Measurements from ENCODE around the gene NOLC1.
A peak's percentile ranks its signal among the peaks of the same experiment; 100 is the strongest.

NOLC1 gene

GRCh38 chr10:102122450-102122849 lies 29.7 kb upstream of the NOLC1 start:
- DNase-seq = no peak

DNA sequence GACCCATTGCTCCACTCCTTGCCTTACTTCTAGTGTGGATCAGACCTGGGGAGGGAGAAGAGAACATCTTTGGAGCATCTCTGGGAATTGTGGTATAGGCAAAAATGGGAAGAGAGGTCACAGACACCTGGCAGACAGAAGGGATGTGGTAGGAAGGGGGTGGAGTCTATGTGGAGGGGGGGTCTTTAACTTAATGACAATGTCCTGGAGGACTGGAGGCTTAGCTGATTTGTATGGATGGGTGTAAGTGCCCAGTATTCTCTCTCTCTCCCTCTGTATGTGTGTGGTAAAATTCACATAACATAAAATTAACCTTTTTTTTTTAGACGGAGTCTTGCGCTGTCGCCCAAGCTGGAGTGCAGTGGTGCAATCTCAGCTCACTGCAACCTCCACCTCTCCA lies 29.0 kb upstream of the NOLC1 start:
- DNase-seq = no peak

- DNase-seq = no peak
These were observed 20.7 kb upstream of the NOLC1 start for GRCh38 chr10:102131286-102132170.

- no peak for DNase-seq
These were observed 20.0 kb upstream of the NOLC1 start for GRCh38 chr10:102132193-102132562.

DNA sequence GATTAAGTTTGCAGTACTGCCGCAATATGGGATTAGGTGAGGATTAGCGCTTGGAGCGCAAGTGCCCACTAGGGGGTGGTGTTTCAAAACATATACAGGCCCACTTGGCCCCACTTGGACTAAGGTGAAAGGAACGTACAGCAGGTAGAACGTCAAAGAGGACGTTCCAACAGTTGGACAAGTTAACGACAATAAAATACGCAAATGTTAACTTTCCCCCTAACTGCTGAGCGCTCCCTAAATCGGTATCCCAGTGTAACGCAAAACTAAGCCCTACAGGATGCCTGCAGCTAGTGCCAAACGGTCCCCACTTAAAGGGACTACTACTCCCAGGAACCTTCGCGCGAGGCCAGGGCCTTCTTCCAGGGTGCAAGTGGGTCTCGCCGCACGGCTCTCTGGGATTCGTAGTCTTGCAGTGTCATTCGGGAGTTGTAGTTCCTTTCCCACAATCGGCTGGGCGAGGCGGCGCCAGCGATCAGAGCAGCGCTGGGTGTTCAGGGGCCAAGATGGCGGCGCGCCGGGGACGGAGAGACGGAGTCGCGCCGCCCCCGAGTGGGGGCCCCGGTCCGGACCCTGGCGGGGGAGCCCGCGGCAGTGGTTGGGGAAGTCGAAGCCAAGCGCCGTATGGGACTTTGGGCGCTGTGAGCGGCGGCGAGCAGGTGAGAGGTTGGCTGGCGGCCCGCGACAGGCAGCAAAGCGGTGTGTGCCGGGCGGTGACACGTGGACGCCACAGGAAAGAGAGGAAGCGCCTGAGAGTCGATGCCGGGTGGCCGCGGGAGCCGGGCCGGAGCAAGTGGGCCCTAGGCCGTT lies 19.4 kb upstream of the NOLC1 start, which contains the start of gene PPRC1:
Gene PPRC1, plus strand, starts transcription at position 478 of the 810 bp plus-strand sequence. Its CDS starts 29 bp downstream, at position 507.
- DNase-seq = peak; percentile 96

GRCh38 chr10:102133373-102134195 lies 18.6 kb upstream of the NOLC1 start:
- DNase-seq = no peak

GRCh38 chr10:102134416-102134815 lies 17.8 kb upstream of the NOLC1 start:
- no peak for DNase-seq

- peak; percentile 86 for DNase-seq
These were observed 16.1 kb upstream of the NOLC1 start for GRCh38 chr10:102135956-102136526.

DNA sequence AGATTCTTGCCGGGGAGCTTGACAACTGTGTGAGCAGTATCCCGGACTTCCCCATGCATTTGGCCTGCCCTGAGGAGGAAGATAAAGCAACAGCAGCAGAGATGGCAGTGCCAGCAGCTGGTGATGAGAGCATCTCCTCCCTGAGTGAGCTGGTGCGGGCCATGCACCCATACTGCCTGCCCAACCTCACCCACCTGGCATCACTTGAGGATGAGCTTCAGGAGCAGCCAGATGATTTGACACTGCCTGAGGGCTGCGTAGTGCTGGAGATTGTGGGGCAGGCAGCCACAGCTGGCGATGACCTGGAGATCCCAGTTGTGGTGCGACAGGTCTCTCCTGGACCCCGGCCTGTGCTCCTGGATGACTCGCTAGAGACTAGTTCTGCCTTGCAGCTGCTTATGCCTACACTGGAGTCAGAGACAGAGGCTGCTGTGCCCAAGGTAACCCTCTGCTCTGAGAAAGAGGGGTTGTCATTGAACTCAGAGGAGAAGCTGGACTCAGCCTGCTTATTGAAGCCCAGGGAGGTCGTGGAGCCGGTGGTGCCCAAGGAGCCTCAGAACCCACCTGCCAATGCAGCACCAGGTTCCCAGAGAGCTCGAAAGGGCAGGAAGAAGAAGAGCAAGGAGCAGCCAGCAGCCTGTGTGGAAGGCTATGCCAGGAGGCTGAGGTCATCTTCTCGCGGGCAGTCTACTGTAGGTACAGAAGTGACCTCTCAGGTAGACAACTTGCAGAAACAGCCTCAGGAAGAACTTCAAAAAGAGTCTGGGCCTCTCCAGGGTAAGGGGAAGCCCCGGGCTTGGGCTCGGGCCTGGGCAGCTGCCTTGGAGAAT lies 12.7 kb upstream of the NOLC1 start:
- no peak for DNase-seq

GRCh38 chr10:102140218-102140617 lies 12.0 kb upstream of the NOLC1 start:
- DNase-seq = no peak

DNA sequence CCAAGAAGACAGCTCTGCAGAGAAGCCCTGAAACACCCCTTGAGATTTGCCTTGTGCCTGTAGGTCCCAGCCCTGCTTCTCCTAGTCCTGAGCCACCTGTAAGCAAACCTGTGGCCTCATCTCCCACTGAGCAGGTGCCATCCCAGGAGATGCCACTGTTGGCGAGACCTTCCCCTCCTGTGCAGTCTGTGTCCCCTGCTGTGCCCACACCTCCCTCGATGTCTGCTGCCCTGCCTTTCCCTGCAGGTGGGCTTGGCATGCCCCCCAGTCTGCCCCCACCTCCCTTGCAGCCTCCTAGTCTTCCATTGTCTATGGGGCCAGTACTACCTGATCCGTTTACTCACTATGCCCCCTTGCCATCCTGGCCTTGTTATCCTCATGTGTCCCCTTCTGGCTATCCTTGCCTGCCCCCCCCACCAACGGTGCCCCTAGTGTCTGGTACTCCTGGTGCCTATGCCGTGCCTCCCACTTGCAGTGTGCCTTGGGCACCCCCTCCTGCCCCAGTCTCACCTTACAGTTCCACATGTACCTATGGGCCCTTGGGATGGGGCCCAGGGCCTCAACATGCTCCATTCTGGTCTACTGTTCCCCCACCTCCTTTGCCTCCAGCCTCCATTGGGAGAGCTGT lies 11.2 kb upstream of the NOLC1 start:
- no peak for DNase-seq

DNA sequence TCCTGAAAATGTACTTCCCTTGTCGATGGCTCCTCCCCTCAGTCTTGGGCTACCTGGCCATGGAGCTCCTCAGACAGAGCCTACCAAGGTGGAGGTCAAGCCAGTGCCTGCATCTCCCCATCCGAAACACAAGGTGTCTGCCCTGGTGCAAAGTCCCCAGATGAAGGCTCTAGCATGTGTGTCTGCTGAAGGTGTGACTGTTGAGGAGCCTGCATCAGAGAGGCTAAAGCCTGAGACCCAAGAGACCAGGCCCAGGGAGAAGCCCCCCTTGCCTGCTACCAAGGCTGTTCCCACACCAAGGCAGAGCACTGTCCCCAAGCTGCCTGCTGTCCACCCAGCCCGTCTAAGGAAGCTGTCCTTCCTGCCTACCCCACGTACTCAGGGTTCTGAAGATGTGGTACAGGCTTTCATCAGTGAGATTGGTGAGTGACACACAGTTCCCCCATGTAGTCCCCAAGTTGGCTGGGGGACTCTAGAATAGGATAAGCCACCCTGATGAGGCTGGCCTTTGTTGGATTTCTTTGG lies 10.5 kb upstream of the NOLC1 start:
- no peak for DNase-seq

DNA sequence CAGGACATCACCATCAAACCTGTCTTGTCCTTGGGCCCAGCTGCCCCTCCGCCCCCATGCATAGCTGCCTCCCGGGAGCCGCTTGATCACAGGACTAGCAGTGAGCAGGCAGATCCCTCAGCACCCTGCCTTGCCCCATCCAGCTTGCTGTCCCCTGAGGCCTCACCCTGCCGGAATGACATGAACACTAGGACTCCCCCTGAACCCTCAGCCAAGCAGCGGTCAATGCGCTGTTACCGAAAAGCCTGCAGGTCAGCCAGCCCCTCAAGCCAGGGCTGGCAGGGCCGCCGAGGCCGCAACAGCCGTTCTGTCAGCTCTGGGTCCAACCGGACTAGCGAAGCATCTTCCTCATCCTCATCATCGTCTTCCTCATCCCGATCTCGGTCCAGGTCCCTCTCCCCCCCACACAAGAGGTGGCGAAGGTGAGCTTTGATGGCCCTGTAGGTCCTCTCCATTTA lies 5.2 kb upstream of the NOLC1 start:
- DNase-seq = no peak

GRCh38 chr10:102147561-102147960 lies 4.6 kb upstream of the NOLC1 start:
- no peak for DNase-seq

DNA sequence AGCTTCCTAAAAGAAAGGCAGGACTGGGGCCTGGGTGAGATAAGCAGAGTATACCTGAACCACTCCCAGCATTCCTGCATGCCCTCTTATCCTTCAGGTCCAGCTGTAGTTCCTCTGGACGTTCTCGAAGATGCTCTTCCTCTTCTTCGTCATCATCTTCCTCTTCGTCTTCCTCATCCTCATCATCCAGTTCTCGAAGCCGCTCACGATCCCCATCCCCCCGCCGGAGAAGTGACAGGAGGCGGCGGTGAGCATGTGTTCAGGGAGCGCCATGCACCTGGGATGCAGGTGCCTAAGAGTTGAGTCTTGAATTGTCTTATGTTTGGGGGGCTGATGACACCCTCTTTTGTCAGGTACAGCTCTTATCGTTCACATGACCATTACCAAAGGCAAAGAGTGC lies 3.9 kb upstream of the NOLC1 start:
- no peak for DNase-seq

GRCh38 chr10:102150970-102151773 lies 1.0 kb upstream of the NOLC1 start:
- no peak for DNase-seq

GRCh38 chr10:102152545-102152890 lies 329 bp downstream of the NOLC1 start:
- no peak for DNase-seq

DNA sequence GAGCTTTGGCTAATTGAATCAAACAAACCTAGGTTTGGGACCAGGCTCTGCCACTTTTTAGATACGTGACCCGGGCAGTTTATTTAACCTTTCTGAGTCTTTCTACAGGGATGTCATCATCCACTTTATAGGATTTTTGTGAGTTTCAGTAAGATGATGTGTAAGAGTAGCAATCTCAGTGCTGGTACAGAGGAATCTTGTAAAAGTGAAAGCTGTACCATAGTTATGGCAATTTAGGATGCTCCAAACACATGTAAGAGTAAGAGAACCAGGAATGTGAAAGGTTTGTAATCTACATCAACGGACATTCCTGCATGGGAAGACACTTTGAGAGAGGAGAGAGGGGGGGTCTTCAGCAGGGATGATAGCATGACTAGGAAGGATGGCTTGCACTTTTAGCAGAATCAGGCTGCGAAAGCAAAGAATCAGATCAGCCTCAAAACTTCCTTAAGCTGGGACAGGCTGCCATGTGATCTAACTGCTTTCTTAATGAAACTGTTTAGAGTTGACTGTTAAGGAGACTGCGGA lies 968 bp downstream of the NOLC1 start:
- no peak for DNase-seq

- no peak for DNase-seq
These were observed 2.4 kb downstream of the NOLC1 start for GRCh38 chr10:102154466-102155116.
